HepG2 (cell line): ENCODE results near the gene RNU6-8.

Experiments
- ATF4 ChIP-seq, 2 experiments: fragments of 450-650 bp in 1 of 2; sonication (generic) in 1 of 2; formaldehyde crosslinking; IDR thresholded peaks; 2 replicates each; pipeline versions ENCODE4 v1.5.0 to v1.8.0; 2020 to 2022; ENCODE audit warnings: mild to moderate bottlenecking in 1 of 2, missing genetic modification reagents in 1 of 2
- CBX2 ChIP-seq, 2 experiments: fragments of 200-600 bp in 1 of 2; sonication (generic); formaldehyde crosslinking in 1 of 2; IDR thresholded peaks; 2 replicates each; pipeline versions ENCODE4 v1.7.0 to v1.8.1; 2018 to 2022; ENCODE audit warnings: low read depth in 2 of 2, low read length in 1 of 2, mild to moderate bottlenecking in 1 of 2, missing genetic modification reagents in 1 of 2
- CREM ChIP-seq, 2 experiments: sonication (generic) in 1 of 2; formaldehyde crosslinking in 1 of 2; IDR thresholded peaks; 2 replicates each; pipeline versions ENCODE4 v1.4.0 to v1.6.1; 2016 to 2020; ENCODE audit warnings: antibody characterized with exemption in 1 of 2, mild to moderate bottlenecking in 1 of 2, missing genetic modification reagents in 1 of 2
- CTCF ChIP-seq: sonication (generic); formaldehyde crosslinking; IDR thresholded peaks from 2 replicates; pipeline ENCODE4 v1.5.0; 2020; ENCODE audit warnings: mild to moderate bottlenecking, missing genetic modification reagents, moderate library complexity
- FOXM1 ChIP-seq: sonication (generic); formaldehyde crosslinking; IDR thresholded peaks from 2 replicates; pipeline ENCODE4 v1.5.0; 2020; ENCODE audit warnings: missing genetic modification reagents
- JUND ChIP-seq: sonication (generic); formaldehyde crosslinking; IDR thresholded peaks from 2 replicates; pipeline ENCODE4 v1.8.0; 2022; ENCODE audit warnings: mild to moderate bottlenecking, missing genetic modification reagents
- MAFK ChIP-seq, 2 experiments: IDR thresholded peaks in 1 of 2; conservative IDR thresholded peaks in 1 of 2; 2 replicates each; pipeline ENCODE4 v1.6.1; 2011; ENCODE audit warnings: improper control_type of control experiment in 2 of 2, low read length in 2 of 2
- POLR2A ChIP-seq, 2 experiments: IDR thresholded peaks; 2 replicates each; pipeline ENCODE4 v1.6.1; 2011; ENCODE audit warnings: low read depth in 2 of 2, low read length in 2 of 2, mild to moderate bottlenecking in 1 of 2, moderate library complexity in 1 of 2; ENCODE audit not compliant: insufficient read depth in 1 of 2
- SRF ChIP-seq: IDR thresholded peaks from 2 replicates; pipeline ENCODE4 v1.6.1; 2011; ENCODE audit warnings: mild to moderate bottlenecking, low read depth, low read length, moderate library complexity
- ZBTB40 ChIP-seq, 2 experiments: fragments of 450-650 bp in 1 of 2; sonication (generic) in 1 of 2; formaldehyde crosslinking in 1 of 2; IDR thresholded peaks; 2 replicates each; pipeline versions ENCODE4 v1.6.1 to v1.8.0; 2016 to 2022; ENCODE audit warnings: antibody characterized with exemption in 1 of 2, mild to moderate bottlenecking in 1 of 2, missing genetic modification reagents in 1 of 2
- ZBTB7A ChIP-seq: sonication (generic); formaldehyde crosslinking; IDR thresholded peaks from 2 replicates; pipeline ENCODE4 v1.8.0; 2022; ENCODE audit warnings: mild to moderate bottlenecking, missing genetic modification reagents
- ZNF354B ChIP-seq: sonication (generic); formaldehyde crosslinking; IDR thresholded peaks from 2 replicates; pipeline ENCODE4 v1.8.0; 2022; ENCODE audit warnings: mild to moderate bottlenecking, missing genetic modification reagents

GRCh38 chr14:32189811-32190210 is 13.3 kb downstream of the RNU6-8 start:
- no peak for TF ChIP-seq MAFK (conservative IDR thresholded peaks at IDR 0.05 in 1 of 2, IDR thresholded peaks at IDR 0.05 in 1 of 2; ENCODE audit: low read length in 2 of 2)
- no peak for TF ChIP-seq ZNF354B
- TF ChIP-seq CREM (IDR thresholded peaks at IDR 0.05), result no peak
- TF ChIP-seq CREM (CRISPR knock-in tag; IDR thresholded peaks at IDR 0.05), result no peak
- TF ChIP-seq ZBTB40 (IDR thresholded peaks at IDR 0.05), result no peak
- no peak for TF ChIP-seq ZBTB40 (CRISPR knock-in tag; IDR thresholded peaks at IDR 0.05)
- TF ChIP-seq CTCF (CRISPR knock-in tag), result no peak
- no peak for TF ChIP-seq ATF4 (CRISPR knock-in tag; IDR thresholded peaks at IDR 0.05)
- no peak for TF ChIP-seq ZBTB7A (CRISPR knock-in tag)
- TF ChIP-seq FOXM1, result no peak
- no peak for TF ChIP-seq JUND
- no peak for TF ChIP-seq SRF
- TF ChIP-seq CBX2 (IDR thresholded peaks at IDR 0.05; ENCODE audit: low read depth, low read length), result no peak
- TF ChIP-seq CBX2 (CRISPR knock-in tag; IDR thresholded peaks at IDR 0.05; ENCODE audit: low read depth), result no peak
- TF ChIP-seq POLR2A (IDR thresholded peaks at IDR 0.05; ENCODE audit: insufficient read depth in 1 of 2, low read depth in 2 of 2, low read length in 2 of 2), result no peak
